Heart left ventricle (tissue), 16 donors: ENCODE results near the gene RASGEF1B. TPM values are rescaled to one million over a fixed set of nuclear protein-coding genes. Genes with fewer than 3 reads are reported as not detected.
A peak's percentile ranks its signal among the peaks of the same experiment; 100 is the strongest.

Source experiments
- ATAC-seq, 4 donors: fragments of 200-7000 bp; cut with Tn5 transposase; one replicate each; pipeline ENCODE4 v1.9.1; 2020 to 2022; ENCODE audit warnings: moderate library complexity in 4 of 4, mild to moderate bottlenecking in 3 of 4, moderate number of reproducible peaks in 1 of 4
- DNase-seq, 5 donors: peaks; one replicate each; pipeline ENCODE4 v3.0.0-alpha.2; 2020
- H3K27ac ChIP-seq, 12 donors: fragments of 200-600 bp; sonication (generic) in 4 of 12; one replicate each; pipeline versions ENCODE4 v1.5.0 to v1.8.0; 2016 to 2022; ENCODE audit warnings: mild to moderate bottlenecking in 2 of 12
- H3K27me3 ChIP-seq, 9 donors: fragments of 200-600 bp; sonication (generic) in 2 of 9; one replicate each; pipeline versions ENCODE4 v1.5.1 to v1.8.0; 2016 to 2022; ENCODE audit warnings: mild to moderate bottlenecking in 3 of 9
- H3K36me3 ChIP-seq, 9 donors: fragments of 200-600 bp; sonication (generic) in 2 of 9; one replicate each; pipeline versions ENCODE4 v1.5.0 to v1.8.0; 2018 to 2022; ENCODE audit warnings: mild to moderate bottlenecking in 2 of 9
- H3K4me1 ChIP-seq, 12 donors: fragments of 200-600 bp; sonication (generic) in 4 of 12; one replicate each; pipeline versions ENCODE4 v1.5.0 to v1.8.0; 2016 to 2022; ENCODE audit warnings: mild to moderate bottlenecking in 3 of 12
- H3K4me3 ChIP-seq, 12 donors: fragments of 200-600 bp; sonication (generic) in 4 of 12; one replicate each; pipeline versions ENCODE4 v1.5.0 to v1.8.0; 2017 to 2022; ENCODE audit warnings: mild to moderate bottlenecking in 9 of 12, moderate library complexity in 4 of 12
- H3K9me3 ChIP-seq, 12 donors: fragments of 200-600 bp; sonication (generic) in 4 of 12; one replicate each; pipeline versions ENCODE4 v1.5.0 to v1.8.0; 2016 to 2022; ENCODE audit warnings: mild to moderate bottlenecking in 1 of 12
- CTCF ChIP-seq, 12 donors: fragments of 200-600 bp; sonication (generic) in 4 of 12; IDR thresholded peaks; one replicate each; pipeline versions ENCODE4 v1.5.0 to v1.8.0; 2018 to 2022; ENCODE audit warnings: antibody characterized with exemption in 12 of 12, mild to moderate bottlenecking in 5 of 12
- POLR2A ChIP-seq, 2 donors: fragments of 450-650 bp; IDR thresholded peaks; one replicate each; pipeline ENCODE4 v1.6.1; 2017; ENCODE audit warnings: antibody characterized with exemption in 2 of 2, mild to moderate bottlenecking in 2 of 2, moderate library complexity in 2 of 2
- WGBS, 4 donors: extraction: QIAGEN DNeasy Blood & Tissue Kit in 2 of 4; methylation state at CpG; one replicate each; pipeline versions ENCODE4 v1.1.5 to v1.1.7; 2013 to 2018; 5-methylcytosine and 5-hydroxymethylcytosine counted together
- intact Hi-C, 10 donors: fragments of 100-400 bp; cut with DNase I; formaldehyde crosslinking; loops; one replicate each; pipeline versions ENCODE4 v1.11.1 to v1.14.2; 2022
- polyA plus RNA-seq, 2 donors: library from polyadenylated mRNA; stranded (reverse); fragments of 200-250 nt; gene quantifications; one replicate each; pipeline ENCODE4 v1.2.3, GENCODE V29; 2013
- total RNA-seq, 9 donors: library from RNA; depleted of rRNA in 2 of 9; stranded (reverse); fragments of >200 nt in 2 of 9; fragmentation: NEBNext Ultra II Directional in 3 of 9; extraction: Animal tissue kit (Norgen Biotek cat#: 25700) in 3 of 9; gene quantifications; one replicate each; pipeline versions ENCODE4 v1.1.0 to v1.2.4, GENCODE V29; 2016 to 2023
- donor health status: ischemic (EF 13 %, LVEDD 7.1; RV severe dilation, severe dysfunction).
- donor health status: healthy with polysubstance abuse.
- donor health status: DM: no; HTN: yes; CAD: no.
- donor health status: DM: no; HTN: no; CAD: no.
- donor health status: ischemic (EF 25% LVEDD 6.9; RV normal size, moderate dysfunction).
- donor health status: ischemic (EF 25% LVEDD 5.7; RV mildly dilated, moderate dysfunction).
- donor health status: healthy.
- donor health status: DM: yes; HTN: yes; CAD: no.
- donor health status: ischemic (EF 35%, LVEDD 5.7; RV mildly dilated, moderate dysfunction).
- donor health status: nonischemic (EF 11% LVEDD 7.7; RV severe dilation, severe dysfunction).
- donor health status: DM: yes; HTN: yes; CAD: no.
- donor health status: PGD.
- donor health status: ischemic (EF 29% LVEDD 5.4; RV normal size, mild dysfunction).
- donor health status: nonischemic (EF 23%, LVEDD 6.1; RV moderate dilation, normal function).

RASGEF1B gene
- total and polyA plus RNA-seq, 11 donors = 1.5 to 11.9 (median 2.9) TPM

GRCh38 chr4:81506731-81507130, 35.0 kb upstream of the RASGEF1B start:
- Histone ChIP-seq H3K4me1 (peaks cover 0 to 55% (median 6%) of the 10 kb centered on the region in 12 donors), H3K36me3 (no peaks in the 10 kb centered on the region), H3K27ac (peak overlapping the region in 2 of 12 donors; percentile 59 to 90), H3K9me3 (no peaks in the 10 kb centered on the region), H3K27me3 (no peaks in the 10 kb centered on the region), H3K4me3 (no peak overlapping the region)
- no peak for TF ChIP-seq POLR2A (IDR thresholded peaks at IDR 0.05)
- no peak for TF ChIP-seq CTCF (IDR thresholded peaks at IDR 0.05)
- 86 to 98% (median 94%) methylated on average over 1 to 2 of the region's 2 CpGs for WGBS, 4 donors
- no peak for DNase-seq
- intact Hi-C loops = no loop called here
- ATAC-seq = no peak

- H3K27ac ChIP-seq = peak overlapping the region in 10 of 12 donors; percentile 18 to 90 (median 46)
- H3K27me3 ChIP-seq = no peaks in the 10 kb centered on the region
- no peak for DNase-seq
- WGBS, 4 donors = 73 to 86% (median 83%) methylated on average over 2 of the region's 2 CpGs
- no peaks in the 10 kb centered on the region for H3K9me3 ChIP-seq
- no peak for ATAC-seq
- H3K36me3 ChIP-seq = no peaks in the 10 kb centered on the region
- intact Hi-C loops = no loop called here
- no peak for TF ChIP-seq POLR2A (IDR thresholded peaks at IDR 0.05)
- TF ChIP-seq CTCF (IDR thresholded peaks at IDR 0.05) = no peak
- H3K4me3 ChIP-seq = peak overlapping the region in 1 of 12 donors; percentile 24
- H3K4me1 ChIP-seq = peaks cover 0 to 55% (median 6%) of the 10 kb centered on the region in 12 donors
Observed at GRCh38 chr4:81505726-81506125, 34.0 kb upstream of the RASGEF1B start.

- H3K4me3 ChIP-seq = peak overlapping the region in 2 of 12 donors; percentile 24 to 27
- peak overlapping the region in 11 of 12 donors; percentile 11 to 90 (median 47) for H3K27ac ChIP-seq
- 50 to 61% (median 56%) methylated on average over 8 of the region's 8 CpGs for WGBS, 4 donors
- intact Hi-C loops = no loop called here
- no peaks in the 10 kb centered on the region for H3K36me3 ChIP-seq
- H3K4me1 ChIP-seq = peaks cover 0 to 52% (median 6%) of the 10 kb centered on the region in 12 donors
- ATAC-seq (peak; percentile 73 to 89 (median 85)), DNase-seq (peak; percentile 59 to 76 (median 74))
- H3K9me3 ChIP-seq = no peaks in the 10 kb centered on the region
- TF ChIP-seq POLR2A (IDR thresholded peaks at IDR 0.05) = no peak
- TF ChIP-seq CTCF (IDR thresholded peaks at IDR 0.05) = no peak
- H3K27me3 ChIP-seq = no peaks in the 10 kb centered on the region
Observed at GRCh38 chr4:81505004-81505598, 33.4 kb upstream of the RASGEF1B start.

- peak overlapping the region in 1 of 12 donors; percentile 27 for H3K4me3 ChIP-seq
- no peaks in the 10 kb centered on the region for H3K36me3 ChIP-seq
- intact Hi-C loops = no loop called here
- TF ChIP-seq CTCF (IDR thresholded peaks at IDR 0.05) (no peak), POLR2A (IDR thresholded peaks at IDR 0.05) (no peak)
- peaks cover 0 to 45% (median 6%) of the 10 kb centered on the region in 12 donors for H3K4me1 ChIP-seq
- no peaks in the 10 kb centered on the region for H3K9me3 ChIP-seq
- peak in 1 of 5 donors; percentile 30 for DNase-seq
- H3K27me3 ChIP-seq = no peaks in the 10 kb centered on the region
- WGBS, 4 donors = 77 to 87% (median 81%) methylated on average over 6 of the region's 6 CpGs
- ATAC-seq = peak in 3 of 4 donors; percentile 47 to 58 (median 54)
- peak overlapping the region in 11 of 12 donors; percentile 11 to 90 (median 47) for H3K27ac ChIP-seq
Observed at GRCh38 chr4:81504112-81505003, 32.7 kb upstream of the RASGEF1B start.
